Thyroid gland (tissue), 4 donors: ENCODE measurements around the gene UBE3A. TPM values are rescaled to one million over a fixed set of nuclear protein-coding genes. Genes with fewer than 3 reads are reported as not detected.

Experiments used
- DNase-seq, 2 donors: peaks; one replicate each; pipeline ENCODE4 v3.0.0-alpha.2; 2019
- H3K27ac ChIP-seq, 3 donors: fragments of 200-600 bp; sonication (generic); 1 replicate in 2 of 3; 2 replicates in 1 of 3; pipeline ENCODE4 v1.5.1; 2016 to 2019; ENCODE audit warnings: mild to moderate bottlenecking in 1 of 3, moderate library complexity in 1 of 3
- H3K27me3 ChIP-seq: fragments of 200-600 bp; sonication (generic); one replicate; pipeline ENCODE4 v1.5.1; 2019
- H3K36me3 ChIP-seq, 2 donors: fragments of 200-600 bp; sonication (generic); one replicate each; pipeline ENCODE4 v1.5.1; 2016 to 2019
- H3K4me1 ChIP-seq, 2 donors: fragments of 200-600 bp; sonication (generic); one replicate each; pipeline ENCODE4 v1.5.1; 2017 to 2019
- H3K4me3 ChIP-seq, 3 donors: fragments of 200-600 bp; sonication (generic); replicated peaks in 1 of 3; 1 replicate in 2 of 3; 2 replicates in 1 of 3; pipeline ENCODE4 v1.5.1; 2016; ENCODE audit warnings: mild to moderate bottlenecking in 1 of 3
- H3K9me3 ChIP-seq: fragments of 200-600 bp; sonication (generic); one replicate; pipeline ENCODE4 v1.5.1; 2017
- CTCF ChIP-seq, 6 experiments: fragments of 200-600 bp in 3 of 6; fragments of 450-650 bp in 3 of 6; sonication (generic) in 3 of 6; IDR thresholded peaks; one replicate each; pipeline ENCODE4 v1.5.1; 2016 to 2019; ENCODE audit warnings: antibody characterized with exemption in 6 of 6, mild to moderate bottlenecking in 2 of 6, inconsistent platforms in 1 of 6, moderate library complexity in 1 of 6
- POLR2A ChIP-seq, 2 donors: fragments of 450-650 bp; IDR thresholded peaks; one replicate each; pipeline ENCODE4 v1.6.1; 2017; ENCODE audit warnings: antibody characterized with exemption in 2 of 2, mild to moderate bottlenecking in 2 of 2, moderate library complexity in 1 of 2
- WGBS, 2 donors: methylation state at CpG; one replicate each; pipeline ENCODE4 v1.1.5; 2017; 5-methylcytosine and 5-hydroxymethylcytosine counted together
- intact Hi-C: fragments of 100-400 bp; cut with DNase I; formaldehyde crosslinking; loops from one replicate; pipeline ENCODE4 v1.15.1; 2023
- total RNA-seq, 4 donors: library from RNA; depleted of rRNA; stranded (reverse); fragments of >200 nt; gene quantifications; one replicate each; pipeline ENCODE4 v1.2.3, GENCODE V29; 2016

UBE3A gene
- total RNA-seq, 4 donors from 2014 or later = 88.6 to 140 (median 106) TPM

GRCh38 chr15:25408428-25408827 lies 30.4 kb downstream of the UBE3A start:
- intact Hi-C loops = no loop called here
- H3K36me3 ChIP-seq = no peaks in the 10 kb centered on the region
- no peak overlapping the region for H3K4me3 ChIP-seq
- peaks cover 16 to 26% of the 10 kb centered on the region in 2 donors for H3K4me1 ChIP-seq
- no peaks in the 10 kb centered on the region for H3K27me3 ChIP-seq
- DNase-seq = peak in 1 of 2 donors; percentile 17
- peak overlapping the region in 1 of 3 donors; percentile 39 for H3K27ac ChIP-seq
- WGBS, 2 donors = 50 to 51% methylated on average over 2 of the region's 2 CpGs
- TF ChIP-seq CTCF (IDR thresholded peaks at IDR 0.05) = no peak
- no peak for TF ChIP-seq POLR2A (IDR thresholded peaks at IDR 0.05)
- H3K9me3 ChIP-seq = no peaks in the 10 kb centered on the region

GRCh38 chr15:25407950-25408349 lies 30.9 kb downstream of the UBE3A start:
- Histone ChIP-seq H3K27me3 (no peaks in the 10 kb centered on the region), H3K36me3 (no peaks in the 10 kb centered on the region), H3K4me1 (peaks cover 16 to 26% of the 10 kb centered on the region in 2 donors), H3K27ac (peak overlapping the region in 1 of 3 donors; percentile 39), H3K9me3 (no peaks in the 10 kb centered on the region), H3K4me3 (no peak overlapping the region)
- peak in 1 of 2 donors; percentile 32 for DNase-seq
- no peak for TF ChIP-seq CTCF (IDR thresholded peaks at IDR 0.05)
- TF ChIP-seq POLR2A (IDR thresholded peaks at IDR 0.05) = no peak
- intact Hi-C loops = no loop called here
- WGBS, 2 donors = 74 to 84% methylated on average over 4 of the region's 4 CpGs

- H3K27me3 ChIP-seq = no peaks in the 10 kb centered on the region
- H3K9me3 ChIP-seq = no peaks in the 10 kb centered on the region
- TF ChIP-seq CTCF (IDR thresholded peaks at IDR 0.05) (no peak), POLR2A (IDR thresholded peaks at IDR 0.05) (no peak)
- H3K27ac ChIP-seq = no peak overlapping the region
- DNase-seq = no peak
- intact Hi-C loops = no loop called here
- H3K4me3 ChIP-seq = no peak overlapping the region
- H3K4me1 ChIP-seq = peaks cover 16 to 26% of the 10 kb centered on the region in 2 donors
- peaks cover 0 to 8% of the 10 kb centered on the region in 2 donors for H3K36me3 ChIP-seq
- 75 to 92% methylated on average over 1 of the region's 1 CpG for WGBS, 2 donors
These were observed 32.0 kb downstream of the UBE3A start for GRCh38 chr15:25406846-25407245.

DNA sequence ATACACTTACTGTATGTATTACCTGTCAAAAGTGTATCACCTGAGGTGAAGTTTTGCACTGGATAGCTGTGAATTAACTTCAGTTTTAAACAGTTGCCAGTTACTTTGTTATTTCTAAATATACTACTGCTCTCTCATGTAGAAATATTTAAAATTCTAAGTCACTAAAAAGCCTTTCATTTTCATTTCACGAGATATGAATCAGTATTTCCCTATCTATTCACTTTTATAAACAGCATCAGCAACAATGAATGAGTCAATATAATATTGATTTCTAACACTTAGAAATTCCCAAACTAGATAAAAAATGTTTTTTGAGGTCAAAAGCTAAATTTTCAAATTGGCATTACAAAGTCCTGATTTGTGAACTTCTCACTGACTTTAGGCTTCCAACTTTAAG lies 32.6 kb downstream of the UBE3A start:
- no peak for DNase-seq
- whole genome bisulfite sequencing, 2 donors = 89 to 91% methylated on average over 1 of the region's 1 CpG
- no peak overlapping the region for H3K4me3 ChIP-seq
- no peak for TF ChIP-seq POLR2A (IDR thresholded peaks at IDR 0.05)
- no peak for TF ChIP-seq CTCF (IDR thresholded peaks at IDR 0.05)
- H3K36me3 ChIP-seq = peaks cover 0 to 10% of the 10 kb centered on the region in 2 donors
- H3K9me3 ChIP-seq = no peaks in the 10 kb centered on the region
- peaks cover 15 to 24% of the 10 kb centered on the region in 2 donors for H3K4me1 ChIP-seq
- no peak overlapping the region for H3K27ac ChIP-seq
- intact Hi-C loops = no loop called here
- H3K27me3 ChIP-seq = no peaks in the 10 kb centered on the region

DNA sequence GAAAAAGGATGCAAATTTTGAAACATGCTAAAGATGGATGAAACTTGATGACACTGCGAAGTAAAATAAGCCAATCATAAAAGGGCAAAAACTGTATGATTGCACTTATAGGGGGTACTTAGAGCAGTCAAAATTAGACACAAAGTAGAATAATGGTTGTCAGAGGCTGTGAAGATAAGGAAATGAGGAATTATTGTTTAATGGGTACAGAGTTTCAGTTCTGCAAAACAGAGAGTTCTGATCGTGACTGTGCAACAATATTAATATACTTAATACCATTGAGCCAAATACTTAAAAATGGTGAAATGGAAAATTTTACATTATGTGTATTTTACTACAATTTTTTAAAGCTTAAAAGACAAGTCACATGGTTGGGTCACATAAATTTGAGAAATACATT lies 35.1 kb downstream of the UBE3A start:
- intact Hi-C loops = no loop called here
- no peaks in the 10 kb centered on the region for H3K27me3 ChIP-seq
- no peak overlapping the region for H3K4me3 ChIP-seq
- peaks cover 10 to 16% of the 10 kb centered on the region in 2 donors for H3K4me1 ChIP-seq
- no peak for TF ChIP-seq CTCF (IDR thresholded peaks at IDR 0.05)
- TF ChIP-seq POLR2A (IDR thresholded peaks at IDR 0.05) = no peak
- DNase-seq = no peak
- no peaks in the 10 kb centered on the region for H3K9me3 ChIP-seq
- WGBS, 2 donors = 94 to 98% methylated on average over 2 of the region's 2 CpGs
- H3K36me3 ChIP-seq = peaks cover 0 to 10% of the 10 kb centered on the region in 2 donors
- H3K27ac ChIP-seq = no peak overlapping the region
